GM18907 (cell line): ENCODE data around the gene MFSD8.
"Not testable (repeated sequence)": the region's sequence is repeated elsewhere in the genome, so short reads cannot be mapped to it uniquely, and the experiment has no call there.

Source experiments
- ATAC-seq: cut with Tn5 transposase; IDR thresholded peaks from one replicate; pipeline ENCODE4 v1.9.1; 2021; ENCODE audit warnings: mild to moderate bottlenecking, moderate library complexity; ENCODE audit not compliant: unreplicated experiment

Gene MFSD8

DNA sequence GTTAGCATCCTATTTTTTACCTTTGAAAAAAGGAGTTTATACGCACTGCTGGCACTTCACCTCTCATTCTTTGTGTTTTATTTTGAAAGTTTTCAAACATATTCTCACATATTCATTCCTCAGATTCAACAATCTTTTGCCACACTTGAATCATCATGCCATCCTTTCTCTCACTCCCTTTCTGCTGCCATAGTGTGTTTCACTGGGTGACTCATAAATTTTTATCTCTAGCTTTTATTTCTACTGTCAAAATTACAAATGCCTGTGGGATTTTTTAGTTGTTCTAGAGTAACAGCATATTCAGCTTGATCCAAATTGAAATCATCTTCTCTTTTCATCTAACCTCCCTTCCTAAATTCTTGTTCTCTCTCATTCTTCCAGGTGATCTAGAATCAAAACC lies 28.0 kb downstream of the MFSD8 start:
- ATAC-seq: no peak

DNA sequence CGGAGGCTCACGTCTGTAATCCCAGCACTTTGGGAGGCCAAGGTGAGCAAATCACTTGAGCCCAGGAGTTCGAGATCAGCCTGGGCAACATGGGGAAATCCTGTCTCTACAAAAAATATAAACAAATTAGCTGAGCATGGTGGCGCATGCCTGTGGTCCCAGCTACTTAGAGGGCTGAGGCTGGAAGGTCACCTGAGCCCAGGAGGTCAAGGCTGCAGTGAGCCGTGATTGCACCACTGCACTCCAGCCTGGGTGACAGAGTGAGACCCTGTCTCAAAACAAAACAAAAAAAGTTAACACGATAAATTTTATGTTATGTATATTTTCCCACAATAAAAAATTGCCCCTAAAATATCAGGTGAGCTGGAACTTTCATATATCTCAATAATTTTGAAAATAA lies 33.1 kb downstream of the MFSD8 start:
- ATAC-seq: not testable (repeated sequence)

DNA sequence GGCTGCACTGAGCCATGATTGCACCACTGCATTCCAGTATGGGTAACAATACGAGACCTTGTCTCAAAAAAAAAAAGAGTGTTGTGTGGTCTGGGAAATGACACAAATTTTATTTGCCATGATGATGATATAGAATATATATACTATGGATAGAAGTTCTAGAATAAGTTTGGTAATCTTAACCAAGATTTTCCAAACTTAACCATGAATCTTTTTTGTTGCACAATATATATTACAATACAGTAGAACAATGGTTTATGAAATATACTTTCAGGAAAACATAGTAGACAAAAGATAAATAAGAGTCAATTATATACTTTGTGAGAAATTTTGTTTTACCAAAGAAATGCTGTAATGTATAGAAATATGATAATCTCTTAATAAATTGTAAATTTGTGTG lies 34.8 kb downstream of the MFSD8 start:
- ATAC-seq: no peak

DNA sequence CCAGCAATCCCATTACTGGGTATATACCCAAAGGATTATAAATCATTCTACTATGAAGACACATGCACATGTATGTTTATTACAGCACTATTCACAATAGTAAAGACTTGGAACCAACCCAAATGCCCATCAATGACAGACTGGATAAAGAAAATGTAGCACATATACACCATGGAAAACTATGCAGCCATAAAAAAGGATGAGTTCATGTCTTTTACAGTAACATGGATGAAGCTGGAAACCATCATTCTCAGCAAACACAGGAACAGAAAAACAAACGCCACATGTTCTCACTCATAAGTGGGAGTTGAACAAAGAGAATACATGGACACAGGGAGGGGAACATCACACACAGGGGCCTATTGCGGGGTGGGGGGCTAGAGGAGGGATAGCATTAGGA lies 39.3 kb downstream of the MFSD8 start:
- ATAC-seq: not testable (repeated sequence)

DNA sequence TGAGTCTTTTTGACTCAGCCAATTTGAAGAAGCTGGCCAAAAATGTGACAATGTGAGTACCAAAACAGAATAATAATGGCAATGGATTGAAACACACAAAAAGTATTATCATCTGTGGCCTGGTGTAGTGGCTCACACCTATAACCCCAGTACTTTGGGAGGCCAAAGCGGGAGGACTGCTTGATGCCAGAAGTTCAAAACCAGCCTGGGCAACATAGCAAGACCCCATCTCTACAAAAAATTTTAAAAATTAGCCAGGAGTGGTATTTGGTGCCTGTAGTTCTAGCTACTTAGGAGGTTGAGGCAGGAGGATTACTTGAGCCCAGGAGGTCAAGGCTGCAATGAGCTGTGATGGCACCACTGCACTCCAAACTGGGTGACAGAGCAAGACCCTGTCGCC lies 42.7 kb downstream of the MFSD8 start:
- no peak for ATAC-seq

DNA sequence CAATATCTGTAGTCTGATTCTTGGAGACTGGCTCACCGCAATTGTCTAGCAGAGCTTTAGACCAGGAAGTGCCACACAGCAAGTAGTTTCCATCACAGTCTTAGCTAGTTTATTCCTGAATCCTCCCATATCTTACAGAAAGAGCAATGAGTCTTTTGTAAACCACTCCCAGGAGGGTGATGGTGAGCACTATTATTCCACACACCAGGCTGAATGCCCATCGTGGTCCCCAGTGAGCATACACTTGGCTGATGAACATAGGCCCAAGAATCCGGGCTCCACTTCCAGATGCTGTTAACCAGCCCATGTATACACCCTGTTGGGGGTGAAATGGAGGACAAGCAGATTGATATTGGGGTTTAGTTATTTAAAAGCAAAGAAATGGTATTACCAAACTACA lies 44.5 kb downstream of the MFSD8 start:
- no peak for ATAC-seq

DNA sequence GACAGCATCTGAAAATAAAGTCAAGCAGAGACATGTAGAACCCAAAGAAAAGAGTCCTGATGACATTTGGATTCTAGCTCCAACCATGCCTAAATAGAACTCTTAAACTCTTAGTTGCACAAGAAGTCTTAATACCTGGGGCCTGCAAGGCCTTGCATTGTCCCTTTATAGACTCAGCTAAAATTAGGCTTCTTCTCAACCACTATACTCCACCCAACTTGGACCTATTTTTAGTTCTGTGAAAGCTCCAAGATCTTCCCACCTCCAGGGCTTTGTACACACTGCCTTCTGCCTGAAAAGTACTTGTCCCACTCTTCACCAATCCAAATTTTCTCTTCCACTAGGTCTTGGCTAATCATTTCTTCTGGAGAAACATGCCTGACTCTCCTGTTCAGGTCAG lies 47.8 kb downstream of the MFSD8 start:
- ATAC-seq: no peak

DNA sequence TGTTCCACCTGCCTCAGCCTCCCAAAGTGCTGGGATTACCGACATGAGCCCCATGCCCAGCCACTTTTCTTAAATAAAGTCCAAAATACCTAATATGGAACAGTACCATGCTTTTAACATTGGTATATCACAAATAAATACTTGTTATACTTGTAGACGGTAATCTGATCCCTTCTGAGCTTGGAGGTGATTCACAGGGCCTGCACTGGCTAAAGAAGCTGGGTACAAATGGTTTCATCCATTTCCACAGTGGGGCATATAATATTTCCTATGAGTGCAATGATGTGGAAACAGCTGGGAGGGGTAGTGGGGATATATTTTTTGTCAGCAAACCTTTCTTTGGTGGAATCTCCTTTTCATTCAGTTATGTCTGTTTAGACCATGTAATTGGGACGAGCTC lies 48.5 kb downstream of the MFSD8 start:
- no peak for ATAC-seq

DNA sequence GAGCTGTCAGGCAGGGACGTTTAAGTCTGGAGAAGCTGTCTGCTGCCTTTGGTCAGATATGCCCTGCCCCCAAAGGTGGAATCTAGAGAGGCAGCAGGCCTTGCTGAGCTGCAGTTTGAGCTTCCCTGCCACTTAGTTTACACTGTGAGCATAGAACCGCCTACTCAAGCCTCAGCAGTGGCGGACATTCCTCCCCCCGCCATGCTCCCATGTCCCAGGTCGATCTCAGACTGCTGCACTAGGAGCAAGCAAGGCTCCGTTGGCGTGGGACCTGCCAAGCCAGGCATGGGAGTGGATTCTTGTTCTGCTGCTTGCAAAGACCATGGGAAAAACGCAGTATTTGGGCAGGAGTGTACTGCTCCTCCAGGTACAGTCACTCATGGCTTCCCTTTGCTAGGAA lies 59.9 kb downstream of the MFSD8 start:
- no peak for ATAC-seq

DNA sequence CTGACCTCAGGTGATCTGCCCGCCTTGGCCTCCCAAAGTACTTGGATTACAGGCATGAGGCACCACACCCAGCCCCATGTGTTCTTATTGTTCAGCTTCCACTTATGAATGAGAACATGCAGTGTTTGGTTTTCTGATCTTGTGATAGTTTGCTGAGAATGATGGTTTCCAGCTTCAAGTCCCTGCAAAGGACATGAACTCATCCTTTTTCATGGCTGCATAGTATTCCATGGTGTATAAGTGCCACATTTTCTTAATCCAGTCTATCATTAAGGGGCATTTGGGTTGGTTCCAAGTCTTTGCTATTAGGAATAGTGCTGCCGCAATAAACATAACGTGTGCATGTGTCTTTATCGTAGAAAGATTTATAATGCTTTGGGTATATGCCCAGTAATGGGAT lies 65.3 kb downstream of the MFSD8 start:
- ATAC-seq: not testable (repeated sequence)

DNA sequence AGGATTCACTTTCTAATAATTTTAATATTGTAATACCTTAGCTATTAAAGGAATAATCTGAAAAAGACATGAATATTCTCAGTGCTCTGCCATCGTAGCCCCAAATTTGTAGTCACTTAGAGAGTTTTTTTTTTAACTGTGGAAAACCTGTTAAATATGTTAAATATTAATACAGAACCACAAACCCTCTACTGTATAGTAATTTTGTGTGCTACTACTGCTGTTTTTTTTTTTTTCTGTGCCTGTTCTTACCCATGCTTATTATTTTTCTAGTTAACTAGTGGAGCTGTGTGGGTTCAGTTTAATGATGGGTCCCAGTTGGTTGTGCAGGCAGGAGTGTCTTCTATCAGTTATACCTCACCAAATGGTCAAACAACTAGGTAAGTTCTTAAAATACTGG lies 68.4 kb downstream of the MFSD8 start:
- peak; percentile 58 for ATAC-seq

DNA sequence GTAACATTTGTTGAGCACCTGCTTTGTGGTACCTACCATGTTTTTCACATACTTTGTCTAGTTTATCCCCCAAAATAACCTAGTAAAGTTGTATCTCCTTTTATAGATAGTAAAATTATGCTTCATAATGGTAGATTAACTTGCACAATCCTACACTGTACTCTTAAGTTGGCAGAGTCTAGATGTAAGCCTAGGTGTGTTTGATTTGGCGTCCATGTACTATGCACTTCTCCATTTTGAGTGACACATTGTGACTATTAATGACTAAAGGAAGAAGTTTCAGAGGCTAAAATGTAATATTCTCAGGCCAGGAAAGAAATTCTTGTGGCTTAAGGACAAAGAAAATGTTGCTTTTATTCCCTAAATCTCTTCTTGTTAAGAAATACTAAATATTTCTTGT lies 68.9 kb downstream of the MFSD8 start:
- ATAC-seq: no peak

DNA sequence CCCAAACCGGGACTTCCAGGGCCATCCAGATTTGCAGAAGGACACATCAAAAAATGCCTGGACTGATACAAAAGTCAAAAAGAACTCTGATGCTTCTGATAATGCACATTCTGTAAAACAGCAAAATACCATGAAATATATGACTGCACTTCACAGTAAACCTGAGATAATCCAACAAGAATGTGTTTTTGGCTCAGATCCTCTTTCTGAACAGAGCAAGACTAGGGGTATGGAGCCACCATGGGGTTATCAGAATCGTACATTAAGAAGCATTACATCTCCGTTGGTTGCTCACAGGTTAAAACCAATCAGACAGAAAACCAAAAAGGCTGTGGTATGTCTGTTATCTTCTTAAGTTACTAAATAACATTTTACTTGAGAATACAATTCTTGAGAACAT lies 75.1 kb downstream of the MFSD8 start:
- ATAC-seq: no peak

DNA sequence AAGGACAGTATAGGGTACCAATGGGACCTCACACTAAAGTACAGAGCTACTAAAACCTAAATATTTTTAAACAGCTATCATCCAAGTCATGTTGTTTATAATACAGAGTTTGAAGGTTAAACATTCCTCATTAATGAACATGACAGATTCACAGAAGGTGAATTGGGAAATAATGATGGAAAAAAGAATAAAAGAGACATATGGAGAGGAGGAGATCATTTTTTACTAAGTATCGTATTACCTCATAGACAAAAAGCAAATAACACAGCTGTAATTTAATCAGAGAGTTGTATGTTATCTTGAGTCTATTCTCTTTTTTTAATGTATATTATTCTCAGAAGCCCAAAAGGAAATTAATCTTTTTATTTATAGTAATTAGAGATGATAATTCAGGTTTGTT lies 76.4 kb downstream of the MFSD8 start:
- no peak for ATAC-seq

DNA sequence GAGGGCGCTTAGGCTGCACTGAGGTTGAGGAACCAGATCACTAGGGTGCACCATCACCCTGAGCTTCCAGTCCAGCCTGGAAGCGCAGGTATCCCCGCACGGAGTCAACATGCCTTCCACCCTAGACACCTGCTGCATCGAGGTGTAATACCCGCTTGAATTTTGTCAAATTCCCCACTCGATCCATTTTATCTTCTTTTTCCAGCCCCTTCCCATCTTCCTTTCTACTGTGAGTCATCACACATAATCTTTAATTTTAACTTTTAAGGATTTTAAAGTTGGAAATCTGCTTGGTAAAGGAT lies 83.5 kb downstream of the MFSD8 start:
- peak; percentile 48 for ATAC-seq

DNA sequence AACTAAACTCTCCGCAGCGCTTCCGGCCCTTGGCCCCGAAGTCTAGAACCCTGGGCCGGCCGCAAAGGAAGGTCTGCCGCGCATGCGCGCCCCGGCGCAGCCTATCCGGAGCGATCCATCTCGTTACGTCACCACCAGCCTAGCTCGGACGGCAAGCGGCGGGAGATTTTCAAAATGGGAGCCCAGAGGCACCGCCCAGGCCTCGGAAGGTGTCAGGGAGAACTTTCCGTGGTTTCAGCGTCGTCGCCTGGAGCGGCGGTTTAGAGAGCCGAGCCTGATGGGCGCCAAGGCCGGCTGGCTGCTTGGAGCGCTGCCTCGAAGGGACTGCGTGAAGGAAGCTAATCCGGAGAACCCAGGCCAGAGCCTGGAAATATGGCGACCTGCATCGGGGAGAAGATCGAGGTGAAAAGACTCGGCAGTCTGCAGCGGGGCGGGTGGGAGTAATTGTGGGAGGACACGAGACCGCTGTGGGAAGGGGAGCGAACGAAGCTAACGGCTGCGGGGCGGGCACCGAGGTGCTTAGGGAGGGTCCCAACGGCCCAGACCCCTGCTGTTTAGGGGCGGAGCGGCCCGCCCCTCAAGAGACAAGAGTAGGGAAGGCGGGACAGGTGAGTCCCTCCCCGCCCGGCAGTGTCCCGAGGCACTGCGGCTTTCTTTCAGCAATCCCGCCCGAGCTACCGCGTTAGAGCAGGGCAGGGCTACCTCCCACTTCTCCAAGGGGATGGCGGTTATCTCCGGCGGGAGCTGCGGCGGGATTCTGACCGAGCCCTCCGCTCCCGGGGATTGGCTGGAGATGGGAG lies 84.0 kb downstream of the MFSD8 start, which contains the start of gene PLK4:
PLK4 (plus strand) TSS at position 131 of the 800 bp plus-strand sequence; CDS start at position 373, 242 bp downstream.
- ATAC-seq: peak; percentile 93

DNA sequence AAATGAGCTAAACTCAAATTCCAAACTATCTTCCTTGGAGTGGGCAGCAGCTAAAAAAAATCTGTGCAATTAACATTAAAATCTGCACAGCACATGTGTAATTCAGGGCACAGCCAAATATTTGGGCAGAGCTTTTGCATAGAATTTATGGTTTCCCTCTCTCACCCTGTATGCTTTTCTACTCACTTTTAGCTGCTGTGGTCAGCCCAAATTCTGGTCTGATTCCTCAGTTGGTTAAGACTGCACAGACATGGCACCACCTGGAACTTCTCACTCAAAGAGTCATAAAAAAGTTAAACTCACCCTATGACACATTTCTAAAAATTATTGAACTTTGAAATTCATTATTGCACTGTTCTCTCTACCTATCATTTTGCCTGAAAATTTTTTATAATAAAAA lies 89.2 kb downstream of the MFSD8 start:
- ATAC-seq: no peak

DNA sequence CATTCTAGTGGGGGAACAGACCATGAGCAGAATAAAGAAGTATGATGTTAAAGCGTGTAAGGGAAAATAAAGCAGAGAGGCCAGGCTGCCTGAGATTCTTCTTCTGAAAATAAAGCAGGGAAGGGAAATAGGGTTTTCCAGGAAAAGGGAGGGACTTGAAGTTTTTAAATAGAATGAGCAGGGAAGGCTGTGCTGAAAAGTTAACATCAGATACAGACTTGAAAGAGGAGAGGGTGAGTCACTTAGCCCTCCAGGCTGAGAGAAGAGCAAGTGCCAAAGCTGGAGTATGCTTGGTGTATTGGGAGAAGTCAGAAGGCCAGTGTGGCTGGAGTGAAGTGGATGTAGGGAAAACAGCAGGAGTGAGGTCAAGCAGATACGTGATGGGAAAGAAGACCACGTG lies 94.3 kb downstream of the MFSD8 start:
- no peak for ATAC-seq

DNA sequence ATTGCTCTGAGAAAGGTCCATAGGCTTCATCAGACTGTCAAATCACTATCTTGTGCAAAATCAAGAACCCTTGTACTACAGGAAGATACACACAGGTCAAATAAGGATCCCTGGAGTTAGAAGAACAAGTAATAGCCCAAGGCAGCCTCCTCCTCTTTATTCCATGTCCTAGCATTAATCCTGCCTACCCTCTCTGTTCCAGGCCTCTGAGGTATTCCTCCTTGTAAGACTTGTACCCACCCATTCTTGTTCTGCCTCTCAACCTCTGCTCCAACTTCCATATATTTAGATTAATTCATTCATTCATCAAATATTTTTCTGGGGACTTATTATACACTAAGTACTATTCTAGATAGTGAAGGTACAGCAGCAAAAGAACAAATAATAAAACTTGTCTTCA lies 94.7 kb downstream of the MFSD8 start:
- ATAC-seq: no peak

DNA sequence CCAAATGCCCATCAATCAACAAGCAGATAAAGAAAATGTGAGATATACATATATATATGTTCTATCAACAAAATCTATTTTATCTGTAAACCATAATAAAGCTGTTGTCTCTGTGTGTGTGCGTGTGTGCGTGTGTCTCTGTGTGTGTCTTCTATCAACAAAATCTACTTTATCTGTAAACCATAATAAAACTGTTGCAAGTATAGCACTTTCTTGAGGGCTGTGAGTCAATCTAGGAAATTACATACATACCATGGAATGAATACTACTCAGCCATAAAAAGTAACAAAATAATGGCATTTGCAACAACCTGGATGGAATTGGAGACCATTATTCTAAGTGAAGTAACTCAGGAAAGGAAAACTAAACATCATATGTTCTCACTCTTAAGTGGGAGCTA lies 96.8 kb downstream of the MFSD8 start:
- ATAC-seq: no peak
